GM23338 (cell line): ENCODE data around the gene TIMP4. TPM values are rescaled to one million over a fixed set of nuclear protein-coding genes. Genes with fewer than 3 reads are reported as not detected.

Experiments
- ATAC-seq: fragments of 200-7000 bp; cut with Tn5 transposase; 3 replicates; pipeline ENCODE4 v1.9.1; 2020
- DNase-seq: peaks from one replicate; pipeline ENCODE4 v3.0.0-alpha.2; 2015; ENCODE audit warnings: low spot score
- H2AFZ ChIP-seq: fragments of 200-600 bp; sonication (generic); 2 replicates; pipeline ENCODE4 v1.8.0; 2016; ENCODE audit warnings: antibody characterized with exemption, mild to moderate bottlenecking, moderate library complexity
- H3F3A ChIP-seq: fragments of 200-600 bp; sonication (generic); replicated peaks from 2 replicates; pipeline ENCODE4 v1.8.0; 2017; ENCODE audit warnings: antibody characterized with exemption, mixed run types, low read depth
- H3K27ac ChIP-seq: fragments of 200-600 bp; sonication (generic); 2 replicates; pipeline ENCODE4 v1.6.1; 2016; ENCODE audit warnings: low read depth
- H3K27me3 ChIP-seq: fragments of 200-600 bp; sonication (generic); 2 replicates; pipeline ENCODE4 v1.8.0; 2016; ENCODE audit warnings: mild to moderate bottlenecking, mixed run types, moderate library complexity; ENCODE audit not compliant: insufficient read depth
- H3K36me3 ChIP-seq: fragments of 200-600 bp; sonication (generic); 2 replicates; pipeline ENCODE4 v1.8.0; 2016; ENCODE audit warnings: mild to moderate bottlenecking; ENCODE audit not compliant: insufficient read depth
- H3K4me1 ChIP-seq: fragments of 200-600 bp; sonication (generic); 2 replicates; pipeline ENCODE4 v1.8.0; 2016; ENCODE audit warnings: mild to moderate bottlenecking, moderate library complexity; ENCODE audit not compliant: insufficient read depth
- H3K4me2 ChIP-seq: fragments of 200-600 bp; sonication (generic); 2 replicates; pipeline ENCODE4 v1.7.1; 2017; ENCODE audit warnings: mixed run types
- H3K4me3 ChIP-seq: fragments of 200-600 bp; sonication (generic); 2 replicates; pipeline ENCODE4 v1.6.1; 2016; ENCODE audit warnings: mixed run types
- H3K79me2 ChIP-seq: fragments of 200-600 bp; sonication (generic); replicated peaks from 2 replicates; pipeline ENCODE4 v1.8.0; 2017; ENCODE audit warnings: mild to moderate bottlenecking; ENCODE audit not compliant: insufficient read depth
- H3K9me2 ChIP-seq: fragments of 200-600 bp; sonication (generic); 2 replicates; pipeline ENCODE4 v1.8.0; 2017; ENCODE audit not compliant: insufficient read depth
- H4K20me1 ChIP-seq: fragments of 200-600 bp; sonication (generic); replicated peaks from 2 replicates; pipeline ENCODE4 v1.8.0; 2017; ENCODE audit warnings: mild to moderate bottlenecking; ENCODE audit not compliant: insufficient read depth
- H3K27ac Mint-ChIP-seq: 2 replicates; pipeline ENCODE4 v1.8.0; 2020; ENCODE audit warnings: inconsistent platforms, mild to moderate bottlenecking, moderate library complexity, mixed read lengths
- H3K27me3 Mint-ChIP-seq: 3 replicates; pipeline ENCODE4 v1.8.0; 2022; ENCODE audit warnings: low read depth, mild to moderate bottlenecking, moderate library complexity, mixed read lengths, inconsistent platforms; ENCODE audit not compliant: insufficient read depth, poor library complexity
- H3K36me3 Mint-ChIP-seq: 3 replicates; pipeline ENCODE4 v1.8.0; 2021; ENCODE audit warnings: low read depth, mild to moderate bottlenecking, inconsistent platforms, moderate library complexity, mixed read lengths
- H3K4me1 Mint-ChIP-seq: 3 replicates; pipeline ENCODE4 v1.8.0; 2020; ENCODE audit warnings: mild to moderate bottlenecking, inconsistent platforms, mixed read lengths
- H3K4me3 Mint-ChIP-seq: 3 replicates; pipeline ENCODE4 v1.8.0; 2021; ENCODE audit warnings: moderate library complexity, mild to moderate bottlenecking, inconsistent platforms, mixed read lengths
- H3K9me3 Mint-ChIP-seq: 3 replicates; pipeline ENCODE4 v1.8.0; 2020; ENCODE audit warnings: moderate library complexity, mild to moderate bottlenecking, inconsistent platforms, mixed read lengths
- CREB1 ChIP-seq: fragments of 250-450 bp; sonication (Bioruptor Pico); IDR thresholded peaks from 2 replicates; pipeline ENCODE4 v1.5.0; 2020; ENCODE audit warnings: low read depth, mild to moderate bottlenecking, moderate library complexity
- CTCF ChIP-seq, 2 experiments: fragments of 200-600 bp in 1 of 2; sonication (generic) in 1 of 2; conservative IDR thresholded peaks; 2 replicates each; pipeline versions ENCODE4 v1.5.1 to v1.6.1; 2016 to 2017; ENCODE audit warnings: antibody characterized with exemption in 2 of 2, low read depth in 2 of 2, mild to moderate bottlenecking in 2 of 2, moderate library complexity in 1 of 2
- ETS1 ChIP-seq: IDR thresholded peaks from 2 replicates; pipeline ENCODE4 v1.6.1; 2016; ENCODE audit warnings: antibody characterized with exemption
- EZH2 ChIP-seq: fragments of 200-600 bp; sonication (generic); IDR thresholded peaks from one replicate; pipeline ENCODE4 v1.8.0; 2017; ENCODE audit warnings: antibody characterized with exemption, mild to moderate bottlenecking, low read depth; ENCODE audit not compliant: unreplicated experiment
- EZH2phosphoT487 ChIP-seq: fragments of 200-600 bp; sonication (generic); IDR thresholded peaks from one replicate; pipeline ENCODE4 v1.8.1; 2018; ENCODE audit warnings: antibody characterized with exemption; ENCODE audit not compliant: unreplicated experiment
- JUNB ChIP-seq: IDR thresholded peaks from one replicate; pipeline ENCODE4 v1.6.1; 2016; ENCODE audit warnings: antibody characterized with exemption; ENCODE audit not compliant: unreplicated experiment
- NANOG ChIP-seq: IDR thresholded peaks from 2 replicates; pipeline ENCODE4 v1.6.1; 2016; ENCODE audit warnings: antibody characterized with exemption, borderline replicate concordance
- POLR2AphosphoS5 ChIP-seq: IDR thresholded peaks from 2 replicates; pipeline ENCODE4 v1.6.1; 2016; ENCODE audit warnings: antibody characterized with exemption, low read depth
- STAT1 ChIP-seq: IDR thresholded peaks from one replicate; pipeline ENCODE4 v1.6.1; 2016; ENCODE audit warnings: antibody characterized with exemption; ENCODE audit not compliant: unreplicated experiment
- ZNF114 ChIP-seq: fragments of 250-450 bp; sonication (Bioruptor Pico); IDR thresholded peaks from 2 replicates; pipeline ENCODE4 v1.5.0; 2020; ENCODE audit warnings: mild to moderate bottlenecking, moderate library complexity
- ZNF331 ChIP-seq: fragments of 250-450 bp; sonication (Bioruptor Pico); IDR thresholded peaks from 2 replicates; pipeline ENCODE4 v1.5.0; 2020; ENCODE audit warnings: low read depth, mild to moderate bottlenecking, moderate library complexity
- polyA plus RNA-seq: library from polyadenylated mRNA; unstranded; fragments of >200 nt; fragmentation: Nextera tagmentation; extraction: Ambion mirVana; gene quantifications from 2 replicates; pipeline ENCODE4 v1.2.1, GENCODE V29; 2016
- total RNA-seq: library from RNA; depleted of rRNA; stranded (reverse); fragments of >200 nt; shearing (Covaris generic); gene quantifications from 2 replicates; pipeline ENCODE4 v1.2.3, GENCODE V29; 2014
- TF ChIP-seq, protein P1 (sequence below): IDR thresholded peaks from one replicate; pipeline ENCODE4 v1.6.1; 2018; ENCODE audit warnings: antibody characterized with exemption; ENCODE audit not compliant: unreplicated experiment
- TF ChIP-seq, protein P2 (sequence below): fragments of 250-450 bp; sonication (Bioruptor Pico); IDR thresholded peaks from 2 replicates; pipeline ENCODE4 v1.5.0; 2020; ENCODE audit warnings: mild to moderate bottlenecking, moderate library complexity

Gene TIMP4
- total and polyA plus RNA-seq, 2 experiments from 2014 or later: 6.7 to 11.1 TPM

DNA sequence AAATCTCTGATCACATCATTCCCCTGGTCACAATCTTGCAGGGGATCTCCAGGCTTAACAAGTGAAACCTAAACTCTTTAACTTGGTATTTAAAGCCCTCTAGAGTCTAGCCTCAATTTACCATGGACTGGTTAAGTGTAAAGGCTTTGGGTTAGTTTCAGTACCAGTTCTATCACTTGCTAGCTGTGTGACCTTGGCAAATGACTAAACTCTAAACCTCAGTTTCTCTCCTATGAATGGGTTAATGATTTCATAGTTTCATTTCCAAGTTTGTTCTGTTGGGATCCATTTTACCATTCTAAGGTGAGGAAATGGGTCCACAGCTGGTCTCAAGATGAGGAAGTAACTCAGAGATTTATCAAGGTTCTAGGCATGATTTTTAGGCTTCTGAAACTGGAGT is 38.8 kb upstream of the TIMP4 start:
- Mint-ChIP-seq H3K27ac (no peak overlapping the region), H3K27me3 (no peaks in the 10 kb centered on the region), H3K4me1 (peaks cover 16% of the 10 kb centered on the region), H3K9me3 (no peaks in the 10 kb centered on the region), H3K4me3 (no peak overlapping the region), H3K36me3 (no peaks in the 10 kb centered on the region)
- Histone ChIP-seq H3K4me2 (no peak overlapping the region), H3F3A (no peaks in the 10 kb centered on the region), H3K36me3 (no peaks in the 10 kb centered on the region), H2AFZ (no peak overlapping the region), H3K27ac (no peak overlapping the region), H3K4me1 (no peaks in the 10 kb centered on the region), H3K9me2 (no peaks in the 10 kb centered on the region), H3K4me3 (no peak overlapping the region), H3K79me2 (no peaks in the 10 kb centered on the region), H3K27me3 (no peaks in the 10 kb centered on the region), H4K20me1 (no peaks in the 10 kb centered on the region)
- DNase-seq: no peak
- no peak for ATAC-seq
- TF ChIP-seq POLR2AphosphoS5: no peak
- TF ChIP-seq ZNF331: no peak
- TF ChIP-seq ETS1: no peak
- TF ChIP-seq CREB1: no peak
- TF ChIP-seq, protein P1, sequence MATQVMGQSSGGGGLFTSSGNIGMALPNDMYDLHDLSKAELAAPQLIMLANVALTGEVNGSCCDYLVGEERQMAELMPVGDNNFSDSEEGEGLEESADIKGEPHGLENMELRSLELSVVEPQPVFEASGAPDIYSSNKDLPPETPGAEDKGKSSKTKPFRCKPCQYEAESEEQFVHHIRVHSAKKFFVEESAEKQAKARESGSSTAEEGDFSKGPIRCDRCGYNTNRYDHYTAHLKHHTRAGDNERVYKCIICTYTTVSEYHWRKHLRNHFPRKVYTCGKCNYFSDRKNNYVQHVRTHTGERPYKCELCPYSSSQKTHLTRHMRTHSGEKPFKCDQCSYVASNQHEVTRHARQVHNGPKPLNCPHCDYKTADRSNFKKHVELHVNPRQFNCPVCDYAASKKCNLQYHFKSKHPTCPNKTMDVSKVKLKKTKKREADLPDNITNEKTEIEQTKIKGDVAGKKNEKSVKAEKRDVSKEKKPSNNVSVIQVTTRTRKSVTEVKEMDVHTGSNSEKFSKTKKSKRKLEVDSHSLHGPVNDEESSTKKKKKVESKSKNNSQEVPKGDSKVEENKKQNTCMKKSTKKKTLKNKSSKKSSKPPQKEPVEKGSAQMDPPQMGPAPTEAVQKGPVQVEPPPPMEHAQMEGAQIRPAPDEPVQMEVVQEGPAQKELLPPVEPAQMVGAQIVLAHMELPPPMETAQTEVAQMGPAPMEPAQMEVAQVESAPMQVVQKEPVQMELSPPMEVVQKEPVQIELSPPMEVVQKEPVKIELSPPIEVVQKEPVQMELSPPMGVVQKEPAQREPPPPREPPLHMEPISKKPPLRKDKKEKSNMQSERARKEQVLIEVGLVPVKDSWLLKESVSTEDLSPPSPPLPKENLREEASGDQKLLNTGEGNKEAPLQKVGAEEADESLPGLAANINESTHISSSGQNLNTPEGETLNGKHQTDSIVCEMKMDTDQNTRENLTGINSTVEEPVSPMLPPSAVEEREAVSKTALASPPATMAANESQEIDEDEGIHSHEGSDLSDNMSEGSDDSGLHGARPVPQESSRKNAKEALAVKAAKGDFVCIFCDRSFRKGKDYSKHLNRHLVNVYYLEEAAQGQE: no peak
- no peak for TF ChIP-seq CTCF (conservative IDR thresholded peaks at IDR 0.05; ENCODE audit: low read depth in 2 of 2)
- TF ChIP-seq, protein P2, sequence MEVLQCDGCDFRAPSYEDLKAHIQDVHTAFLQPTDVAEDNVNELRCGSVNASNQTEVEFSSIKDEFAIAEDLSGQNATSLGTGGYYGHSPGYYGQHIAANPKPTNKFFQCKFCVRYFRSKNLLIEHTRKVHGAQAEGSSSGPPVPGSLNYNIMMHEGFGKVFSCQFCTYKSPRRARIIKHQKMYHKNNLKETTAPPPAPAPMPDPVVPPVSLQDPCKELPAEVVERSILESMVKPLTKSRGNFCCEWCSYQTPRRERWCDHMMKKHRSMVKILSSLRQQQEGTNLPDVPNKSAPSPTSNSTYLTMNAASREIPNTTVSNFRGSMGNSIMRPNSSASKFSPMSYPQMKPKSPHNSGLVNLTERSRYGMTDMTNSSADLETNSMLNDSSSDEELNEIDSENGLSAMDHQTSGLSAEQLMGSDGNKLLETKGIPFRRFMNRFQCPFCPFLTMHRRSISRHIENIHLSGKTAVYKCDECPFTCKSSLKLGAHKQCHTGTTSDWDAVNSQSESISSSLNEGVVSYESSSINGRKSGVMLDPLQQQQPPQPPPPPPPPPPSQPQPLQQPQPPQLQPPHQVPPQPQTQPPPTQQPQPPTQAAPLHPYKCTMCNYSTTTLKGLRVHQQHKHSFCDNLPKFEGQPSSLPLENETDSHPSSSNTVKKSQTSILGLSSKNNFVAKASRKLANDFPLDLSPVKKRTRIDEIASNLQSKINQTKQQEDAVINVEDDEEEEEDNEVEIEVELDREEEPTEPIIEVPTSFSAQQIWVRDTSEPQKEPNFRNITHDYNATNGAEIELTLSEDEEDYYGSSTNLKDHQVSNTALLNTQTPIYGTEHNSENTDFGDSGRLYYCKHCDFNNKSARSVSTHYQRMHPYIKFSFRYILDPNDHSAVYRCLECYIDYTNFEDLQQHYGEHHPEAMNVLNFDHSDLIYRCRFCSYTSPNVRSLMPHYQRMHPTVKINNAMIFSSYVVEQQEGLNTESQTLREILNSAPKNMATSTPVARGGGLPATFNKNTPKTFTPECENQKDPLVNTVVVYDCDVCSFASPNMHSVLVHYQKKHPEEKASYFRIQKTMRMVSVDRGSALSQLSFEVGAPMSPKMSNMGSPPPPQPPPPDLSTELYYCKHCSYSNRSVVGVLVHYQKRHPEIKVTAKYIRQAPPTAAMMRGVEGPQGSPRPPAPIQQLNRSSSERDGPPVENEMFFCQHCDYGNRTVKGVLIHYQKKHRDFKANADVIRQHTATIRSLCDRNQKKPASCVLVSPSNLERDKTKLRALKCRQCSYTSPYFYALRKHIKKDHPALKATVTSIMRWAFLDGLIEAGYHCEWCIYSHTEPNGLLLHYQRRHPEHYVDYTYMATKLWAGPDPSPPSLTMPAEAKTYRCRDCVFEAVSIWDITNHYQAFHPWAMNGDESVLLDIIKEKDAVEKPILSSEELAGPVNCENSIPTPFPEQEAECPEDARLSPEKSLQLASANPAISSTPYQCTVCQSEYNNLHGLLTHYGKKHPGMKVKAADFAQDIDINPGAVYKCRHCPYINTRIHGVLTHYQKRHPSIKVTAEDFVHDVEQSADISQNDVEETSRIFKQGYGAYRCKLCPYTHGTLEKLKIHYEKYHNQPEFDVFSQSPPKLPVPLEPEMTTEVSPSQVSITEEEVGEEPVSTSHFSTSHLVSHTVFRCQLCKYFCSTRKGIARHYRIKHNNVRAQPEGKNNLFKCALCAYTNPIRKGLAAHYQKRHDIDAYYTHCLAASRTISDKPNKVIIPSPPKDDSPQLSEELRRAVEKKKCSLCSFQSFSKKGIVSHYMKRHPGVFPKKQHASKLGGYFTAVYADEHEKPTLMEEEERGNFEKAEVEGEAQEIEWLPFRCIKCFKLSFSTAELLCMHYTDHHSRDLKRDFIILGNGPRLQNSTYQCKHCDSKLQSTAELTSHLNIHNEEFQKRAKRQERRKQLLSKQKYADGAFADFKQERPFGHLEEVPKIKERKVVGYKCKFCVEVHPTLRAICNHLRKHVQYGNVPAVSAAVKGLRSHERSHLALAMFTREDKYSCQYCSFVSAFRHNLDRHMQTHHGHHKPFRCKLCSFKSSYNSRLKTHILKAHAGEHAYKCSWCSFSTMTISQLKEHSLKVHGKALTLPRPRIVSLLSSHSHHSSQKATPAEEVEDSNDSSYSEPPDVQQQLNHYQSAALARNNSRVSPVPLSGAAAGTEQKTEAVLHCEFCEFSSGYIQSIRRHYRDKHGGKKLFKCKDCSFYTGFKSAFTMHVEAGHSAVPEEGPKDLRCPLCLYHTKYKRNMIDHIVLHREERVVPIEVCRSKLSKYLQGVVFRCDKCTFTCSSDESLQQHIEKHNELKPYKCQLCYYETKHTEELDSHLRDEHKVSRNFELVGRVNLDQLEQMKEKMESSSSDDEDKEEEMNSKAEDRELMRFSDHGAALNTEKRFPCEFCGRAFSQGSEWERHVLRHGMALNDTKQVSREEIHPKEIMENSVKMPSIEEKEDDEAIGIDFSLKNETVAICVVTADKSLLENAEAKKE (CRISPR knock-in tag): no peak
- no peak for TF ChIP-seq EZH2phosphoT487
- no peak for TF ChIP-seq JUNB
- no peak for TF ChIP-seq EZH2
- no peak for TF ChIP-seq ZNF114
- no peak for TF ChIP-seq STAT1
- no peak for TF ChIP-seq NANOG
